Left renal pelvis (tissue), 4 donors: ENCODE data around the gene RNF180. TPM values are rescaled to one million over a fixed set of nuclear protein-coding genes. Genes with fewer than 3 reads are reported as not detected.

Source experiments
- DNase-seq, 4 donors: peaks; one replicate each; pipeline ENCODE4 v3.0.0-alpha.2; 2013; ENCODE audit warnings: low read depth in 4 of 4, low spot score in 3 of 4
- polyA plus RNA-seq, 4 donors: library from polyadenylated mRNA; unstranded; fragments of 120-200 nt; gene quantifications; one replicate each; pipeline ENCODE4 v1.2.1, GENCODE V29; 2013; ENCODE audit not compliant: insufficient read length in 4 of 4

Gene RNF180, protein sequence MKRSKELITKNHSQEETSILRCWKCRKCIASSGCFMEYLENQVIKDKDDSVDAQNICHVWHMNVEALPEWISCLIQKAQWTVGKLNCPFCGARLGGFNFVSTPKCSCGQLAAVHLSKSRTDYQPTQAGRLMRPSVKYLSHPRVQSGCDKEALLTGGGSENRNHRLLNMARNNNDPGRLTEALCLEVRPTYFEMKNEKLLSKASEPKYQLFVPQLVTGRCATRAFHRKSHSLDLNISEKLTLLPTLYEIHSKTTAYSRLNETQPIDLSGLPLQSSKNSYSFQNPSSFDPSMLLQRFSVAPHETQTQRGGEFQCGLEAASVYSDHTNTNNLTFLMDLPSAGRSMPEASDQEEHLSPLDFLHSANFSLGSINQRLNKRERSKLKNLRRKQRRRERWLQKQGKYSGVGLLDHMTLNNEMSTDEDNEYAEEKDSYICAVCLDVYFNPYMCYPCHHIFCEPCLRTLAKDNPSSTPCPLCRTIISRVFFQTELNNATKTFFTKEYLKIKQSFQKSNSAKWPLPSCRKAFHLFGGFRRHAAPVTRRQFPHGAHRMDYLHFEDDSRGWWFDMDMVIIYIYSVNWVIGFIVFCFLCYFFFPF
- 10 to 100 TPM in 2 of 4 donors, 1 to 10 TPM in 2; 2.2 to 14.5 (median 10.2) TPM for polyA plus RNA-seq

DNA sequence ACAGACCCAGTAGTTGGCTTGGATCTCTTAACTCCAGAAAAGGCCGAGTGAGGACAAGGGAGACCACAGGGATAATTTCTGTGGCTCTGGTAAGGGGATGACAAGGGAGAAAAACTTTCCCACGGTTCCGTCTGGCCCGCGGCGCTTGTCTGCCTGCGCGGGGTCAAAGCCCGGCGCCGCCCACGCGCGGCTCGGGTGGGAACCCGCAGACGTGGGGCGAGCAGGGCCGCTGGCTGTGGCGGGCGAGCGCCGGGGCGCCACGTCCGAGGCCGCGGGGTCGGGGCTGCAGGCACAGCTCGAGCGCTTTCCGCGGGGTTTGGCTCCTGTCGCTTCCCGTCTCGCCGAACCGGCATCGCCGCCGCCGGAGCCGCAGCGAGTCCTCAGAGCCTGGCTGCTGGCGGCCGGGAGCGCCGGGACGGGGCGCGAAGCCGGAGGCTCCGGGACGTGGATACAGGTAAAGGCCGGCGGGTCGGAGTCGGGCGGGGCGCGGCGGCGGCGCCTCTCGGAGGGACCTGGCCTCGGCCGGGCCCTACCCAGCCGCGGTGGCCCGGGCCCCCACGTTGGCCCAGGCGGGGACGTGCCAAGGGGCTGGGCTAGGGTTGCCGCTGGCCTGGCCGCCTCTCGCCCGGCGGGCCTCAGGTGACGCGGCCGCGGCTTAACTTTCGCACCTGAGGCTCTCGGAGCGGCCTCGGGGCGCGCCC is at the start of gene RNF180:
Gene RNF180, plus strand, starts transcription at position 344 of the 701 bp plus-strand sequence. CDS start 34,965 bp downstream, outside the sequence.
- DNase-seq, result peak in 3 of 4 donors; percentile 26 to 33 (median 30)

DNA sequence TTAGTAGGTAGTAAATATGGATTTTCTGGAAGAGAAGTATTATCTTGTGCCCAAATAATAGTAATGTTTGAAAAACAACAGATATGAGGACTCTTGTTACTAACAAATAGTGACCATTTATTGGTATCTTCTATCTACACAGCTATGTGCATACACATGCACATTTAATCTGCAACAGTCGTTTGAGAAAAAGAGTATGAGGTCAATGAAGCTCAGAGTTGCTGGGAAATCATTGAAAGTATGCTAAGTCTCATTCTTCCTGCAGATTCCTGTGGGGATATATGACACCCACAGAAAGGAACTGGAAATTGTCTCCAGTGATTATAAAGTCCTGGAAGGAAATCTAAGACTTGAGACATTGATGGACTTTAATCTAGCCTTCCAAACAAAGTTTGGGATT is 40.1 kb upstream of the RNF180 start:
- DNase-seq, result no peak

DNA sequence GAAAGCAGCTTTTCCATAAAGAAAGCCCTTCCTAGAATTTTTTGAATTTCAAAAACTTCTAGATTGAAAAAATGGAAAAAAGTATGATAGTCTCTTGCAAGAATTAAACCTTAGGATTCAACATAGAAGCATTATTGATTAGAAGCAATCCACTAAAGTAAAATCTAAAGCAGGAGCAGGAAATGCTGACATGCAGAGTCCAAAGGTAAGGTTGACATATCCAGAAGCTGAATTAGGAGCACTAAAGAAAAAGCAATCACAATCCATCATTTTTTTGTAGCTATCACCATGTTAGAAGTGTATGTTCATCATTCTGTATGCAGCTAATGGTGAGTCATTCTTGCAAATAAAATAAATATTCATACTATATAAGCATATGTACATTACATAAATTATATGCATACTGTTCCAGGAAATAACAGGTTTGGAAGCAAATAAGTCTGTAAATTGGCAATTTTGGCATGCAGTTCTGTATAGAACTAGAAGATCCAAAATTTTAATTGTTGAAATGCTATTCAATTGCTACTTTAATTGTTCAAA is 39.4 kb upstream of the RNF180 start:
- DNase-seq, result no peak

DNA sequence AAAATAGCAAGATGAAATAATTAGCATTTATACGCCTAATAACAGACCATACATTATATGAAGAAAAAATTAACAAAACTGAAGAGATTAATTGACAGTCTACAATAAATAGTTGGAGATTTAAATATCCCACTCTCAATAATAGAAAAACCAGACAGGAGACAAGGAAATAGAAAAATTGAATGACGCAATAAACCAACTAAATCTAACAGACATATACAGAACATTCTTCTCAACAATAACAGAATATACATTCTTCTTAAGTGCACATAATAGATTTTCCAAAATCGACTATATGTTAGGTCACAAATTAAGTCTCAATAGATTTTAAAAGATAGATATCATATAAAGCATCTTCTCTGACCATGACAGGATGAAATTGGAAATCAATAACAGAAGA is 25.6 kb upstream of the RNF180 start:
- no peak for DNase-seq

DNA sequence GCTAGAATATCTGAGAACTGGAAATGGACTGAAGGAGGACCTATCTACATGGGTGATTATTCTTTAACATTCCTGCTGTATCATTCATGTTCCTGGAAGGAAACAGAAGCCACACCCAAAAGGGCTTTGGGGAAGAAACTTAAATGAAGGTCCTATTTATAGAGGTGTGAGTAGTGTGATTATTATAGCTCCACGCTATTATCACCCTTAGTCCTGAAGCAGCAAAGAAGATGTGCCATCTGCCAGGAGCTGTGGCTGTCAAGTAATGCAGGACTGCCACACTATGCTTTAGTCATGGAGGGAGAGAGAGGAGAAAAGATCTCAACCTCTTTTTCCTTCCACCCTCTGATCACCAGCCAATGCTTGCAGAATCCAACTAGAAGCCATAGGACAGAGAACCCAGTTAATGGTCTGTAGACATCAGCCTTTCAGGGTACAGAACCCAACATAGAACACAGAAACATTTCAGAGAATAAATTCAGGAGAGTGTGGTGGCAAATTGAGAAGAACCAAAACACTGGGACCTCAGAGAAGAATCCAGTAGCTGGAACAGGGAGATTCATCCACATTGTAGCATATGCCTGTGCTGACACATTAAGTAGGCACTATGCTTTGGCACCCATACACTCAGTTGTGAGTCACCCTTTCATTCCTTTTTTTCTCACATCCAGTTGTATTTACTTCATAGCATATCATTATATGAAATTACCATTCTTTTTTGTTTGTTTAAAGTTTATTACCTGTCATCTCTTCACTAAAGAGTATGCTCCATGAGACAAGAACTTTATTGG is 21.0 kb upstream of the RNF180 start:
- no peak for DNase-seq

DNA sequence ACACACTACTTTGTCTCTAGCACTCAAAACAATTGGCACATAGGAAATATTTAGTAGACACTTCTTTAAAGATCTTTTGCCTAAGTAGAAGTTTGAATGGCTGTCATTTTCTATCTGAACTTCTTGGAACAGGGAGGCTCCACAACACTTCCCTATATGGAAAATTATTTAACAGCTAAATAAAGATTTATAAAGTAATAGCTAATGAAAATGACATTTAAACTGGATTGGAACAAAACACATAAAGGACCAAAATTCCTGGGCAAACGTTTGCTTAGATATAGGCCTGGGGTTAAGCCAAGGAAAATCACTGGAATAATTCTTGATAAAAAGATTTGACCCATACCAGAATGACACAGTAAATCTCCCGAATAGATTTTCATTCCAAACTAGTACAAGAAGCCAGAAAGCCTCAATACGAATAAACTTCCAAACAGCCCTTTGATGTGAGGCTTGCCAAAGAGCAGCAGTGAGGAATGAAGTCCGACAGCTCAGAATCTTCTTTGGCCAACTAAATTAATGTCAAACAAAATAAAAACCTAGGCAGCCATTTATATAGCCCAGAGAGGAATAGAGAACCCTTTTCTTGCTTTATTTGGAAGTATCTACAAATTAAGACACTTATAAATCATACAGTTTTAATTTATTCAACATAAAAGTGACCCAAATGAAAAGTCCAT is 20.3 kb upstream of the RNF180 start:
- DNase-seq, result no peak

DNA sequence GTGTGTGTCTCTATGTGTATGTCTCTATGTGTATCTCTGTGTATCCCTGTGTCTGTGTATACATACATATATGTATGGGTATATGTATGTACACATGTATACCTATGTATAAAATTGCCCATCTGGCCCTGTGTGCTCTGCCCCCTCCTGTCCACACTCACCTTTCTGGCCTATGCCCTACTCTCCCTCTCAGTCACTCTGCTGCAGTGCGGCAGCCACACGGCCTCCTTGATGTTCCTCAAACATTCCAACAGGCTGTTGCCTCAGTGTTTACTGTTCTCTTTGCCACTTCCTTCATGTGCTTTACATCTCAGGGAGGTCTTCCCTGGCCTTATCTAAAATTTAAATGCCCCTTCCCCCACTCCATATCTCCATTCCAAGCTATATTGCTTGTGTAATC is 18.3 kb upstream of the RNF180 start:
- no peak for DNase-seq

DNA sequence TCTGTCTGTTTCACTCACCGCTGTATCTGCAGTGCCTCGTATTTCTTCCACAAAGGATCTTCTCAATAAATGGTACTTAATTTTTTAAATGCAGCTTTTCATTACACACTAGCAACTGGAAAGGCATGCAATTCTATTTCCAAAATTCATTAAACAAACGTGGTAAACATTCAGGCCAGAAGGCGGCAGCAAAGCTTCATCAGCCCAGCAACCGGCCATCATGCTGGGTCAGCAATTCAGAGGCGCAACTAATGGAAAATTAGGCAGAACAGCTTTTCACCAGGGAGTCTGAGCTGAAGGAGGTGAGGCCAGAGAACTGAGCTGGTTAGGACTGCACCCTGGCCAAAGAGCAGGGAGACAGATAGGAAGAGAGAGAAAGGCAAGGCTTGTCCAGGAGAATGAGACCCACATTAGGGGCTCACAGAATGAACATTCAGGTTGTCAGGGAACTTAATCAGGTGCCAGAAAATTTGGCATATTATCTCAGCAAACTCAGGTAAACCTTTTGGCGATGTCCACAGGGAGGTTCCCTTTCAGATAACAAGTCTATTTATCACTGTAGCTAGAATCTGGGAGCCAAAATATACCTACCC is 17.7 kb upstream of the RNF180 start:
- DNase-seq, result peak in 1 of 4 donors; percentile 24

DNA sequence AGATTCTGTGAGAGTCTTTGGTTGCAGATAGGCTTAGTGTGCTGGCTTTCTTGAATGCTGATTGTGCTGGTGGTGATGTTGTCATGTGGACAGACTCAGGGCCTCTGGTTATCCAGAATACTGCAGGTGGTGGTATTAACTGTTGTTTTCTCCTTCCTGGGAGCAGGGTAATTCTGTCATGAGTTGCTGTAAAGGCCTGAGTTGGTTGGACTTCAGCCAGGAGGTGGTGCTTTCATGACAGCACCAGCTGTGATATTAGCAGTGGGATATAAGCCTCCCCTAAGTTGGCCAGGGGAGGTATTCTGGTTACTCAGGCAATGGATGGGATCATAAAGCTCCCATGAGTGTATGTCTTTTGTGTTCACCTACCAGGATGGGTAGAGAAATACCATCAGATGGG is 16.4 kb upstream of the RNF180 start:
- DNase-seq, result no peak

DNA sequence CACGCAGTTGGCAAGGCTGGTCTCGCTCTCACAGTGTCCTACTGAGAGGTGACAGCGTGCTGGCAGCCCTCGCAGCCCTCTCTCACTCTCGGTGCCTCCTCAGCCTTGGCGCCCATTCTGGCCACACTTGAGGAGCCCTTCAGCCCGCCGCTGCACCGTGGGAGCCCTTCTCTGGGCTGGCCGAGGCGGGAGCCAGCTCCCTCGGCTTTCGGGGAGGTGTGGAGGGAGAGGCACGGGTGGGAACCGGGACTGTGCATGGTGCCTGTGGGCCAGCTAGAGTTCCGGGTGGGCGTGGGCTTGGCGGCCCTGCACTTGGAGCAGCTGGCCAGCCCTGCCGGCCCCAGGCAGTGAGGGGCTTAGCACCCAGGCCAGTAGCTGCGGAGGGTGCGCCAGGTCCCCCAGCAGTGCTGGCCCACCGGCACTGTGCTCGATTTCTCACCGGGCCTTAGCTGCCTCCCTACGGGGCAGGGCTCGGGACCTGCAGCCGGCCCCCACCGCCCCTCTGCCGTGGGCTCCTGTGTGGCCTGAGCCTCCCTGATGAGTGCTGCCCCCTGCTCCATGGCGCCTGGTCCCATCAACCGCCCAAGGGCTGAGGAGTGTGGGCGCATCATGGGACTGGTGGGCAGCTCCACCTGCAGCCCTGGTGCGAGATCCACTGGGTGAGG is 15.7 kb upstream of the RNF180 start:
- no peak for DNase-seq

DNA sequence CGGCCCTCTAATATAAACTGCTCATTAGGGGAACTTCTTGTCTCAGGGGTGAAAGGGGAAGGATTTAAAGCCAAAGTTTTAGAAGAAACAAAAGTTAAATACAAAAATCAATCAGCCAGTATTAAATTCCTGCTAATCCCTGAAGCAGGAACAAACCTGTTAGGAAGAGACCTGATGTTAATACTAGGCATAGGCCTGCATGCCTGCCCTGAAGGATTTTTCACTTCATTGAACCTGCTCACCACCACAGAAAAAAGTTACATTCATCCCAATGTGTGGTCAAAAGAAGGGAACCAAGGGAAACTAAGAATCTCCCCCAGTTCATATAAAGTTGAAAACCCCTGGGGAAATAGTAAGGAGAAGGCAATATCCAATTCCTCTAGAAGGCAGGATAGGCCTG is 9.4 kb upstream of the RNF180 start:
- no peak for DNase-seq

DNA sequence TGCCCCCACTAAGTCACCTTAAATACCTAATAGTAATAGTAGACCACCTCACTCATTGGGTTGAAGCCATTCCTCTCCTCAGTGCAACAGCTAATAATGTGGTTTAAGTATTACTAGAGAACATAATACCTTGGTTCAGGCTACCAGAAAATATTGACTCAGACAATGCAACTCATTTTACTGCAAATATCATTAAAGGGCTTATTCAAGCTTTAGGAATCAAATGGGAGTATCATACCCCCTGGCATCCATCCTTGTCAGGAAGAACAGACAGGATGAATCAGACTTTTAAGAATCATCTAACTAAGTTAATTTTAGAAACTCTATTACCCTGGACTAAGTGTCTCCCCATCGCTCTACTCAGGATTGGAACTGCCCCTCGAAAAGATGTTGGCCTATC is 6.8 kb upstream of the RNF180 start:
- no peak for DNase-seq

DNA sequence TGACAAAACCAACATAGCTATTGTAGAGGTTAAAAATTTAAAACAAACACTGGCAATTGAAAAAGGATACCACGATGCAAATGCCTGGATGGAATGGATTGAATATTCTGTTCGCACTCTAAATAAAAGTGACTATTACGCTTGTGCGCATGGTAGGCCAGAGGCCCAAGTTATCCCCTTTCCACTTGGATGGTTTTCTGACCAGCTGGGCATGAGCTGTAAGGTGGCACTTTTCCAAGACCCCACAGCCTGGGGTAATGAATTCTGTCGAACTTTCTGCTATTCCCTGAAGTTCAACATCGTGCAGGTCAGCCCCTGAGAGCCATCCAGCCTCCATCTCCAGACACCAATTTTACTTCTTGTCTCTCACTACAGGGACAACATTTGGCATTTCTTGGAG is 5.4 kb upstream of the RNF180 start:
- DNase-seq, result no peak

DNA sequence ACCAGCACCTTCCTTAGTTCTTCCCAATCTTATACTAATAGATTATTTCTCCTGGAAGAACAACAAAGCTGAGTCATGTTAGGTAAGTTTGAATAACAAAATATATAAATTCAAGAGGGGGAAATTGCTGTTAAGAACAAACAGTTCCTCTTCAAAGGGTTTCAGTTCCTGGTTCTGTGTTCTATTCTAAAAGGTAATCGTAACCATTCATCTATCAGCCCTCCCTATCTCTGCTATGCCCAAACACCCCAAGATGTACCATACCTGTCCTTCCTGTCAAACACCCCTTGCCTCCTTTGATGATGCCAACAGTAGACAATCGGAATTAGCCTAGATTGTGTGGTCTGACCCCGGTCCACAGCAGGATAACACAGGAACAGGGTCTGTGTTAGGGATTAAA is 4.2 kb upstream of the RNF180 start:
- no peak for DNase-seq

DNA sequence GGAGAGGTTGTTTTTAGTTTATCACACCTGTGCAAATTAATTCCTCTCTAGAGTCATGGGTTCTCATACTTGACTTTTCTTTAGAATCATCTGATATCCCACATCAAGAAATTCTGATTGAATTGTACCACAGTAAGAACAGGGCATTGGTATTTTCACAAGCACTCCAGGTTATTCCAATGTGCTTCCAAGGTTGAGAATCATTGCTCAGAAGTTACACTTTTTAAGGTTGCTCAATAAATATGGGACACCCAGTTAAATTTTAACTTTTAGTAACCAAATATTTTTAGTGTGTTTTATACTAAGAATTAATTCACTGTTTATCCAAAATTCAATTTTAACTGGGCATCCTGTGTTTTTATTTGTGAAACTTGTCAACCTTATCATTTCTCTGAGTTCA is 2.5 kb upstream of the RNF180 start:
- DNase-seq, result no peak

DNA sequence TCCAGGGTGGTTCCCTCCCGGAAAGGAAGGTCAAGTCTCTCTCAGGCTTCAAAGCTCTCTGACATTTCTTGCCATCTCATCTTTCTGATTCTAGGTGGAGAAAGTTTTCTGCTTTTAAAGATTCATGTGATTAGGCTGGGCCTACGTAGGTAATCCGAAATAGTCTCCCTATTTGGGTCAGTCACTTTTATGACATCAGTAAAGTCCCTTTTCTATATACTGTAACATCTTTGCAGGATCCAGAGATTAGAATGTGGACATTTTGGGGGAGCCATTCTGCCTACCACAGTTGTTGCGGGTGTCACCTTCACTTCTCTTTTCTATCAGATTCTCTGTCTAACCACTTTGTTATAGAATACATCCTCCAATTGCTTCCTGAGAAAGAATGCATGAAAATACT is 1.9 kb upstream of the RNF180 start:
- DNase-seq, result no peak

DNA sequence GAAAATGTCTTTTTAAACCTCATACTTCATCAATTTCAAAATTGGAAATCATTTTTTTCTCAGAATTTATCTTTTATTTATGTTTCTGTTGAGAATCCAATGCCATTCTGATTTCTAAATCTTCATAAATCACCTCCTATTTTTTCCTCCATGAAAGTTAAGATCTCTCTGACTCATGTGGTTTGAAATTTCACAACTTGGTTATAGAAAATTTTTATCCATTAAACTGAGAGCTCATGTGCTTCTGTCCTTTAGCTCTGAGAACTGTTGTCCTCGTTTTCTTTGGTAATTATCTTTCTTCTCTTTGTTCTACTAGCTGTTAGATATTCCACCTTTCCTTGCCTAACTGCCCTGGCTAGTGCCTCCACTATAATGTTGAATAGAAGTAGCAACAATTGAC is 1.5 kb upstream of the RNF180 start:
- no peak for DNase-seq

DNA sequence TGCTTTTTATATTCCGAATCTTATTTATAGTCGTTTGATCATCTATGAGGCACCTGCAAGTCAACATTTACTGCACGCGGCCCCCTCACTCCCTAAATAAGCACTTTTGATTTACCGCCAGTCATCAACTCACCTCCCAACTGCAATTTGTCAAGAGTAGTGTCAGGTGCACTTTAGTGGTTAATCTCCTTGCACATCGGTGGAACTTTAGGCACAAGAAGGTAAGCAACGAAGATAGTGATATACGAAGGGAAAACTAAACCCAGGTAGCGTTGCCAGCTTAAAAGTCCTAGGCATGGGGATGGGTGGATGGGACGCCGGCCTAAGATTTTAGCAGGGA is 513 bp upstream of the RNF180 start:
- peak in 2 of 4 donors; percentile 17 to 20 for DNase-seq
